H9 (cell line): ENCODE data around the gene RAB11FIP5. TPM values are rescaled to one million over a fixed set of nuclear protein-coding genes. Genes with fewer than 3 reads are reported as not detected.

Source experiments
- DNase-seq: peaks from one replicate; pipeline ENCODE4 v3.0.0-alpha.2; 2017
- H2AFZ ChIP-seq: one replicate; pipeline ENCODE4 v1.6.1; 2013; ENCODE audit warnings: mild to moderate bottlenecking, low read length, control low read depth, moderate library complexity
- H2AK5ac ChIP-seq: 2 replicates; pipeline ENCODE4 v1.6.1; 2013; ENCODE audit warnings: low read length, control low read depth, mixed read lengths; ENCODE audit not compliant: insufficient read length
- H2BK120ac ChIP-seq: one replicate; pipeline ENCODE4 v1.6.1; 2013; ENCODE audit warnings: low read depth, mild to moderate bottlenecking, low read length, control low read depth, inconsistent platforms; ENCODE audit not compliant: poor library complexity, severe bottlenecking
- H2BK12ac ChIP-seq: 2 replicates; pipeline ENCODE4 v1.6.1; 2013; ENCODE audit warnings: low read length, control low read depth, mixed read lengths, low read depth; ENCODE audit not compliant: insufficient read length
- H2BK15ac ChIP-seq: 2 replicates; pipeline ENCODE4 v1.6.1; 2013; ENCODE audit warnings: low read depth, low read length, control low read depth
- H2BK20ac ChIP-seq: one replicate; pipeline ENCODE4 v1.6.1; 2013; ENCODE audit warnings: low read depth, mild to moderate bottlenecking, low read length, control low read depth, inconsistent platforms; ENCODE audit not compliant: poor library complexity, severe bottlenecking
- H2BK5ac ChIP-seq: 2 replicates; pipeline ENCODE4 v1.6.1; 2013; ENCODE audit warnings: low read length, control low read depth, mixed read lengths; ENCODE audit not compliant: insufficient read length
- H3K14ac ChIP-seq: 2 replicates; pipeline ENCODE4 v1.6.1; 2013; ENCODE audit warnings: low read length, control low read depth; ENCODE audit not compliant: insufficient read depth
- H3K18ac ChIP-seq: 2 replicates; pipeline ENCODE4 v1.6.1; 2013; ENCODE audit warnings: low read depth, mild to moderate bottlenecking, mixed read lengths, low read length, control low read depth; ENCODE audit not compliant: insufficient read length
- H3K23ac ChIP-seq: 2 replicates; pipeline ENCODE4 v1.6.1; 2013; ENCODE audit warnings: low read length, control low read depth, mixed read lengths, low read depth; ENCODE audit not compliant: insufficient read length
- H3K23me2 ChIP-seq: 2 replicates; pipeline ENCODE4 v1.6.1; 2013; ENCODE audit warnings: low read depth, mild to moderate bottlenecking, mixed read lengths, low read length, control low read depth; ENCODE audit not compliant: insufficient read length, poor library complexity, severe bottlenecking
- H3K27ac ChIP-seq: 2 replicates; pipeline ENCODE4 v1.5.1; 2013; ENCODE audit warnings: low read length, control low read depth, mixed read lengths, low read depth; ENCODE audit not compliant: insufficient read length
- H3K27me3 ChIP-seq: 2 replicates; pipeline ENCODE4 v1.6.1; 2013; ENCODE audit warnings: low read length, control low read depth, inconsistent platforms; ENCODE audit not compliant: insufficient read depth
- H3K4ac ChIP-seq: 2 replicates; pipeline ENCODE4 v1.6.1; 2013; ENCODE audit warnings: low read depth, mild to moderate bottlenecking, control low read depth, inconsistent platforms, low read length, moderate library complexity
- H3K4me1 ChIP-seq: 2 replicates; pipeline ENCODE4 v1.6.1; 2013; ENCODE audit warnings: low read length, control low read depth, inconsistent platforms; ENCODE audit not compliant: insufficient read depth
- H3K4me2 ChIP-seq: 2 replicates; pipeline ENCODE4 v1.6.1; 2013; ENCODE audit warnings: low read length, control low read depth, mixed read lengths; ENCODE audit not compliant: insufficient read length, insufficient read depth
- H3K56ac ChIP-seq: 2 replicates; pipeline ENCODE4 v1.6.1; 2013; ENCODE audit warnings: low read depth, mild to moderate bottlenecking, mixed read lengths, low read length, control low read depth; ENCODE audit not compliant: insufficient read length
- H3K79me1 ChIP-seq: 2 replicates; pipeline ENCODE4 v1.6.1; 2013; ENCODE audit warnings: low read depth, mild to moderate bottlenecking, moderate library complexity, low read length, control low read depth, inconsistent platforms; ENCODE audit not compliant: insufficient read depth, poor library complexity, severe bottlenecking
- H3K79me2 ChIP-seq: 2 replicates; pipeline ENCODE4 v1.6.1; 2013; ENCODE audit warnings: low read length, control low read depth, inconsistent platforms; ENCODE audit not compliant: insufficient read depth
- H3K9ac ChIP-seq: 2 replicates; pipeline ENCODE4 v1.6.1; 2013; ENCODE audit warnings: low read length, control low read depth, mixed read lengths; ENCODE audit not compliant: insufficient read length; ENCODE audit errors: extremely low read depth
- H3K9me3 ChIP-seq: one replicate; pipeline ENCODE4 v1.6.1; 2013; ENCODE audit warnings: low read depth, low read length, inconsistent platforms; ENCODE audit not compliant: control insufficient read depth
- H3T11ph ChIP-seq: one replicate; pipeline ENCODE4 v1.6.1; 2013; ENCODE audit warnings: mild to moderate bottlenecking, low read length, control low read depth, inconsistent platforms
- H4K20me1 ChIP-seq: one replicate; pipeline ENCODE4 v1.6.1; 2013; ENCODE audit not compliant: control insufficient read depth, insufficient read length, insufficient read depth
- H4K5ac ChIP-seq: 2 replicates; pipeline ENCODE4 v1.6.1; 2013; ENCODE audit warnings: low read depth, mild to moderate bottlenecking, mixed read lengths, low read length, control low read depth; ENCODE audit not compliant: insufficient read length
- H4K8ac ChIP-seq: replicated peaks from 2 replicates; pipeline ENCODE4 v1.6.1; 2013; ENCODE audit warnings: low read length, control low read depth, mixed read lengths, low read depth; ENCODE audit not compliant: insufficient read length
- H4K91ac ChIP-seq: 2 replicates; pipeline ENCODE4 v1.6.1; 2013; ENCODE audit warnings: low read depth, mild to moderate bottlenecking, moderate library complexity, mixed read lengths, low read length, control low read depth; ENCODE audit not compliant: insufficient read length
- H3K27ac Mint-ChIP-seq, 3 experiments: 2 replicates in 2 of 3; 3 replicates in 1 of 3; pipeline ENCODE4 v1.8.0; 2020 to 2021; ENCODE audit warnings: mixed read lengths in 3 of 3, mild to moderate bottlenecking in 1 of 3, moderate library complexity in 1 of 3
- H3K27me3 Mint-ChIP-seq: 2 replicates; pipeline ENCODE4 v1.8.0; 2021; ENCODE audit warnings: low read depth, mild to moderate bottlenecking, moderate library complexity, mixed read lengths
- H3K36me3 Mint-ChIP-seq, 3 experiments: 2 replicates in 2 of 3; 3 replicates in 1 of 3; pipeline ENCODE4 v1.8.0; 2020 to 2021; ENCODE audit warnings: low read depth in 3 of 3, mixed read lengths in 3 of 3; ENCODE audit not compliant: insufficient read depth in 1 of 3
- H3K4me1 Mint-ChIP-seq, 2 experiments: 2 replicates each; pipeline ENCODE4 v1.8.0; 2020; ENCODE audit warnings: mixed read lengths in 2 of 2
- H3K4me3 Mint-ChIP-seq, 2 experiments: 2 replicates in 1 of 2; 3 replicates in 1 of 2; pipeline ENCODE4 v1.8.0; 2020 to 2021; ENCODE audit warnings: mild to moderate bottlenecking in 2 of 2, mixed read lengths in 2 of 2, moderate library complexity in 1 of 2
- H3K9me3 Mint-ChIP-seq, 2 experiments: 2 replicates in 1 of 2; 3 replicates in 1 of 2; pipeline ENCODE4 v1.8.0; 2020; ENCODE audit warnings: mild to moderate bottlenecking in 2 of 2, mixed read lengths in 2 of 2, moderate library complexity in 1 of 2
- WGBS: extraction: QIAGEN DNeasy Blood & Tissue Kit; methylation state at CpG from one replicate; pipeline ENCODE4 v1.1.7; 2013; ENCODE audit warnings: missing lambda C conversion rate, low lambda C conversion rate, mixed read lengths; ENCODE audit not compliant: insufficient read length; ENCODE audit errors: extremely low coverage; 5-methylcytosine and 5-hydroxymethylcytosine counted together
- total RNA-seq: library from RNA; stranded (reverse); gene quantifications from 2 replicates; pipeline ENCODE4 v1.2.1, GENCODE V29; 2021
- TF ChIP-seq, protein P1 (sequence below): fragments of 200-600 bp; sonication (generic); conservative IDR thresholded peaks from 3 replicates; pipeline ENCODE4 v1.8.0; 2021; ENCODE audit warnings: antibody characterized with exemption, mild to moderate bottlenecking

Gene RAB11FIP5
- total RNA-seq, 1 experiment from 2014 or later, result 7.1 TPM

DNA sequence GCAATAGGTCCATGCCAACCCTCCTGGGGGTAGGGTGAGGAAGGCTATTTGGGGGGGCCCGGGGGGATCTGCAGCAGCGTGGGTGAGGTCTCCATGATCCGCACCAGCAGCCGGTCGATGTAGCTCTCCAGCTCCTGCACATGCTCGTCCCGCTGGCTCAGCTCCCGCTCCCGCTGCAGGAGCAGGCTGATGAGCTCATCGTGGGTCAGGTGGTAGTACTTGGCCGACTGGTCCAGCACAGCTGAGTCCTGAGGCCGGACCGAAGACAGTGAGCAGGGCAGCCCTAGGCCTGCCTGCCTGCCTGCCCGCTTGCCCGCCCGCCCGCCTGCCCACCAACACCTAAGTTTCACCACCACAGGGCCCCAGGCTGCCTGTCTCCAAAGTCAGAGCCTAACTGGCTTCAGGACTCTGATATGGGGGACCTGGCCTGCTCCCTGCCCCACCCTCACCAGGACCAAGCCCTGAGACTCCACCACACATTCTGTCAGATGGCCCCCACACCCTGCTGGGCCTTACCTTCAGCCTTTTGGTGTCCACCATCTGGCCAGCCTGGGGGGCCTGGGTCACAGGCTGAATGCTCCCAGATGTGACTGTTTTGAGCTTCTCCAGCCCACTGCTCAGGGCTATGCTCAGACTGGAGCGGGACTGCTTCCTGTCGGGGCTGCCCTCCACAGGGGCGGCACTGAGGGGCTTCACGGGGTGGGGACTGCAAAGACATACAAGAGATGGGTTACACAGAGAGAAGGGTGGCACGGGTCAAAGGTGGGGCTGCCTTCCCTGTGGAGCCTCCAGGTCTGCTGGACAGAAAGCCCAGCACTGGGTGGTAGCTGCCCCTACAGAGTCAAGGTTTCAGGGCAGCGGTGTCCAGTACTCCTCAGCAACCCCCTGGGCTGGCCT, 37.0 kb downstream of the RAB11FIP5 start:
- H4K8ac ChIP-seq, result no peak overlapping the region
- no peak overlapping the region for H2BK5ac ChIP-seq
- no peak overlapping the region for H2BK12ac ChIP-seq
- no peak overlapping the region for H2AK5ac ChIP-seq
- H2AFZ ChIP-seq, result no peak overlapping the region
- H4K20me1 ChIP-seq, result peaks cover 5% of the 10 kb centered on the region
- H2BK15ac ChIP-seq, result no peak overlapping the region
- no peaks in the 10 kb centered on the region for H3K4me1 ChIP-seq
- no peak overlapping the region for H2BK120ac ChIP-seq
- no peaks in the 10 kb centered on the region for H3K79me2 ChIP-seq
- H3T11ph ChIP-seq, result no peak overlapping the region
- no peak overlapping the region for H3K4me2 ChIP-seq
- no peak overlapping the region for H3K56ac ChIP-seq
- peaks cover 7% of the 10 kb centered on the region for H3K23me2 ChIP-seq
- Mint-ChIP-seq H3K27ac (0 out of 7 replicates have a peak overlapping the region, but pooled peaks of 1 of the 3 experiments have one; percentile 34), H3K9me3 (no peaks in the 10 kb centered on the region), H3K4me1 (peaks cover 6 to 9% of the 10 kb centered on the region in 2 experiments), H3K4me3 (no peak overlapping the region), H3K27me3 (peaks cover 6% of the 10 kb centered on the region), H3K36me3 (peaks cover 0 to 13% (median 5%) of the 10 kb centered on the region in 3 experiments; a peak in 4 of 7 replicates)
- H3K9ac ChIP-seq, result no peak overlapping the region
- H3K79me1 ChIP-seq, result no peaks in the 10 kb centered on the region
- TF ChIP-seq, protein P1, sequence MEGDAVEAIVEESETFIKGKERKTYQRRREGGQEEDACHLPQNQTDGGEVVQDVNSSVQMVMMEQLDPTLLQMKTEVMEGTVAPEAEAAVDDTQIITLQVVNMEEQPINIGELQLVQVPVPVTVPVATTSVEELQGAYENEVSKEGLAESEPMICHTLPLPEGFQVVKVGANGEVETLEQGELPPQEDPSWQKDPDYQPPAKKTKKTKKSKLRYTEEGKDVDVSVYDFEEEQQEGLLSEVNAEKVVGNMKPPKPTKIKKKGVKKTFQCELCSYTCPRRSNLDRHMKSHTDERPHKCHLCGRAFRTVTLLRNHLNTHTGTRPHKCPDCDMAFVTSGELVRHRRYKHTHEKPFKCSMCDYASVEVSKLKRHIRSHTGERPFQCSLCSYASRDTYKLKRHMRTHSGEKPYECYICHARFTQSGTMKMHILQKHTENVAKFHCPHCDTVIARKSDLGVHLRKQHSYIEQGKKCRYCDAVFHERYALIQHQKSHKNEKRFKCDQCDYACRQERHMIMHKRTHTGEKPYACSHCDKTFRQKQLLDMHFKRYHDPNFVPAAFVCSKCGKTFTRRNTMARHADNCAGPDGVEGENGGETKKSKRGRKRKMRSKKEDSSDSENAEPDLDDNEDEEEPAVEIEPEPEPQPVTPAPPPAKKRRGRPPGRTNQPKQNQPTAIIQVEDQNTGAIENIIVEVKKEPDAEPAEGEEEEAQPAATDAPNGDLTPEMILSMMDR, result no peak
- H2BK20ac ChIP-seq, result no peak overlapping the region
- no peak overlapping the region for H4K91ac ChIP-seq
- no peak overlapping the region for H4K5ac ChIP-seq
- H3K27me3 ChIP-seq, result no peaks in the 10 kb centered on the region
- H3K27ac ChIP-seq, result no peak overlapping the region
- H3K9me3 ChIP-seq, result no peaks in the 10 kb centered on the region
- H3K14ac ChIP-seq, result no peak overlapping the region
- no peak overlapping the region for H3K23ac ChIP-seq
- DNase-seq, result no peak
- no peak overlapping the region for H3K18ac ChIP-seq
- no peak overlapping the region for H3K4ac ChIP-seq
- WGBS, result no CpG with 5 or more reads among the region's 23 CpGs
